Caco-2 (cell line): ENCODE measurements around the gene GAS2L1. TPM values are rescaled to one million over a fixed set of nuclear protein-coding genes. Genes with fewer than 3 reads are reported as not detected.

ENCODE experiments used
- BruUV-seq: library from RNA; stranded (reverse); fragments of 400-500 nt; replicated peaks from 2 replicates; lab custom pipeline; 2021; lab: Mats Ljungman, UMichigan
- CTCF ChIA-PET: fragments of 300-600 bp; sonication (Branson Sonifier 250); formaldehyde crosslinking; loops from one replicate; lab custom pipeline; 2022; ENCODE audit warnings: antibody characterized with exemption; lab: Charles Lee
- POLR2A ChIA-PET: fragments of 300-600 bp; sonication (Branson Sonifier 250); formaldehyde crosslinking; loops from one replicate; lab custom pipeline; 2022; ENCODE audit warnings: antibody characterized with exemption; lab: Charles Lee
- DNase-seq, 2 experiments: peaks; one replicate each; pipeline versions ENCODE4 v3.0.0 to v3.0.0-alpha.2; 2020 to 2022
- H3K27me3 ChIP-seq: replicated peaks from 2 replicates; pipeline ENCODE4 v1.6.0; 2011; ENCODE audit warnings: low read length; ENCODE audit not compliant: control insufficient read depth, insufficient read depth
- H3K36me3 ChIP-seq: 2 replicates; pipeline ENCODE4 v1.5.1; 2011; ENCODE audit warnings: low read length; ENCODE audit not compliant: control insufficient read depth, insufficient read depth
- H3K4me1 ChIP-seq: fragments of 250-450 bp; sonication (Bioruptor Pico); 2 replicates; pipeline ENCODE4 v1.5.1; 2020; ENCODE audit warnings: mild to moderate bottlenecking
- H3K4me3 ChIP-seq: 2 replicates; pipeline ENCODE4 v1.5.1; 2011; ENCODE audit warnings: low read depth, mild to moderate bottlenecking, control low read depth, low read length
- H3K9me3 ChIP-seq: fragments of 250-450 bp; sonication (Bioruptor Pico); 2 replicates; pipeline ENCODE4 v1.5.1; 2020; ENCODE audit warnings: mild to moderate bottlenecking, moderate library complexity
- H3K27ac Mint-ChIP-seq: one replicate; pipeline ENCODE4 v1.8.0; 2022; ENCODE audit warnings: mixed read lengths; ENCODE audit not compliant: unreplicated experiment
- H3K27me3 Mint-ChIP-seq: one replicate; pipeline ENCODE4 v1.8.0; 2022; ENCODE audit warnings: mixed read lengths; ENCODE audit not compliant: insufficient read depth, unreplicated experiment
- H3K36me3 Mint-ChIP-seq: one replicate; pipeline ENCODE4 v1.8.0; 2022; ENCODE audit warnings: mild to moderate bottlenecking, mixed read lengths; ENCODE audit not compliant: insufficient read depth, unreplicated experiment
- H3K4me1 Mint-ChIP-seq: one replicate; pipeline ENCODE4 v1.8.0; 2022; ENCODE audit warnings: low read depth, mixed read lengths; ENCODE audit not compliant: unreplicated experiment
- H3K4me3 Mint-ChIP-seq: one replicate; pipeline ENCODE4 v1.8.0; 2022; ENCODE audit warnings: mild to moderate bottlenecking, moderate library complexity, mixed read lengths; ENCODE audit not compliant: unreplicated experiment
- H3K9me3 Mint-ChIP-seq: one replicate; pipeline ENCODE4 v1.8.0; 2022; ENCODE audit warnings: mixed read lengths; ENCODE audit not compliant: unreplicated experiment
- intact Hi-C: fragments of 100-400 bp; cut with micrococcal nuclease; formaldehyde crosslinking; loops from one replicate; pipeline ENCODE4 v1.10.0; 2022; ENCODE audit not compliant: unreplicated experiment
- total RNA-seq: library from RNA; stranded (reverse); gene quantifications from 2 replicates; pipeline ENCODE4 v1.2.3, GENCODE V29; 2022
- TF ChIP-seq, protein P1 (sequence below), 2 experiments: fragments of 200-600 bp in 1 of 2; IDR thresholded peaks; 1 replicate in 1 of 2; 2 replicates in 1 of 2; pipeline versions ENCODE4 v1.5.1 to v1.8.0; 2011 to 2022; ENCODE audit warnings: antibody characterized with exemption in 1 of 2, control low read depth in 1 of 2, inconsistent platforms in 1 of 2, low read depth in 1 of 2, low read length in 1 of 2, mild to moderate bottlenecking in 1 of 2, moderate library complexity in 1 of 2; ENCODE audit not compliant: insufficient read depth in 1 of 2, severe bottlenecking in 1 of 2, unreplicated experiment in 1 of 2

Gene GAS2L1
- total RNA-seq, 1 experiment from 2014 or later, result 20.4 TPM

DNA sequence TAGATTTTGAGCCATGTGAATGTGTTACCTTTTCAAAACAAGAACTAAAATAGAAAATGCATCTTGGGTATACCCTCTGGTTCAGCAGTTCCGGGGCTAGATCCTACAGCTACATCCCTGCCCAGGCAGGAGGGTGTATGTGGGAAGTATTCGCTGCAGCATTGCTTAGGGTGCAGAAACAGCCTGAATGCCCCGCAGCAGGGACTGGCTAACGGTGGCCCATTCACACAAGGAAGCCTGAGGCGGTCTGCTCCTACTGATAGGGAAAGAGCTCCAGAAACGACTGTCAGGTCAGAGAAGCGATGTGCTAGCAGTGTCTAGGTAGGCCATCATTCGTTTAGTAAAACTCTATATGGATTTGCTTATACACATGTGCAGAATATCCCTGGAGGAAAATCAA, 18.9 kb downstream of the GAS2L1 start:
- ChIA-PET POLR2A (no interaction called here), CTCF (interaction anchor here (0.6 kb wide), 1 partner anchor 420 kb away, joined by 4 read pairs; no protein-coding TSS in a partner anchor)
- no peak for DNase-seq
- Mint-ChIP-seq H3K9me3 (no peaks in the 10 kb centered on the region), H3K4me1 (no peaks in the 10 kb centered on the region), H3K27ac (no peak overlapping the region), H3K27me3 (no peaks in the 10 kb centered on the region), H3K36me3 (no peaks in the 10 kb centered on the region), H3K4me3 (no peak overlapping the region)
- intact Hi-C loops, result no loop called here
- BruUV-seq, result no TSS peak
- Histone ChIP-seq H3K4me1 (no peaks in the 10 kb centered on the region), H3K36me3 (no peaks in the 10 kb centered on the region; the same call in 1 of the 2 replicates), H3K4me3 (no peak overlapping the region), H3K27me3 (no peaks in the 10 kb centered on the region), H3K9me3 (no peaks in the 10 kb centered on the region)
- TF ChIP-seq, protein P1, sequence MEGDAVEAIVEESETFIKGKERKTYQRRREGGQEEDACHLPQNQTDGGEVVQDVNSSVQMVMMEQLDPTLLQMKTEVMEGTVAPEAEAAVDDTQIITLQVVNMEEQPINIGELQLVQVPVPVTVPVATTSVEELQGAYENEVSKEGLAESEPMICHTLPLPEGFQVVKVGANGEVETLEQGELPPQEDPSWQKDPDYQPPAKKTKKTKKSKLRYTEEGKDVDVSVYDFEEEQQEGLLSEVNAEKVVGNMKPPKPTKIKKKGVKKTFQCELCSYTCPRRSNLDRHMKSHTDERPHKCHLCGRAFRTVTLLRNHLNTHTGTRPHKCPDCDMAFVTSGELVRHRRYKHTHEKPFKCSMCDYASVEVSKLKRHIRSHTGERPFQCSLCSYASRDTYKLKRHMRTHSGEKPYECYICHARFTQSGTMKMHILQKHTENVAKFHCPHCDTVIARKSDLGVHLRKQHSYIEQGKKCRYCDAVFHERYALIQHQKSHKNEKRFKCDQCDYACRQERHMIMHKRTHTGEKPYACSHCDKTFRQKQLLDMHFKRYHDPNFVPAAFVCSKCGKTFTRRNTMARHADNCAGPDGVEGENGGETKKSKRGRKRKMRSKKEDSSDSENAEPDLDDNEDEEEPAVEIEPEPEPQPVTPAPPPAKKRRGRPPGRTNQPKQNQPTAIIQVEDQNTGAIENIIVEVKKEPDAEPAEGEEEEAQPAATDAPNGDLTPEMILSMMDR (IDR thresholded peaks at IDR 0.05; ENCODE audit: insufficient read depth in 1 of 2, low read depth in 1 of 2, low read length in 1 of 2, severe bottlenecking in 1 of 2, unreplicated experiment in 1 of 2), result no peak

GRCh38 chr22:29325785-29326315, 19.4 kb downstream of the GAS2L1 start:
- TF ChIP-seq, protein P1 (IDR thresholded peaks at IDR 0.05; ENCODE audit: insufficient read depth in 1 of 2, low read depth in 1 of 2, low read length in 1 of 2, severe bottlenecking in 1 of 2, unreplicated experiment in 1 of 2), result no peak
- ChIA-PET CTCF (no interaction called here), POLR2A (no interaction called here)

GRCh38 chr22:29326481-29326880, 20.0 kb downstream of the GAS2L1 start:
- Mint-ChIP-seq H3K36me3 (no peaks in the 10 kb centered on the region), H3K27me3 (no peaks in the 10 kb centered on the region), H3K4me1 (no peaks in the 10 kb centered on the region), H3K4me3 (no peak overlapping the region), H3K9me3 (no peaks in the 10 kb centered on the region), H3K27ac (no peak overlapping the region)
- BruUV-seq, result no TSS peak
- CTCF ChIA-PET, result no interaction called here
- Histone ChIP-seq H3K36me3 (no peaks in the 10 kb centered on the region; the same call in 1 of the 2 replicates), H3K4me3 (no peak overlapping the region), H3K4me1 (no peaks in the 10 kb centered on the region), H3K9me3 (no peaks in the 10 kb centered on the region), H3K27me3 (no peaks in the 10 kb centered on the region)
- intact Hi-C loops, result no loop called here
- POLR2A ChIA-PET, result no interaction called here
- DNase-seq, result no peak
- TF ChIP-seq, protein P1 (IDR thresholded peaks at IDR 0.05; ENCODE audit: insufficient read depth in 1 of 2, low read depth in 1 of 2, low read length in 1 of 2, severe bottlenecking in 1 of 2, unreplicated experiment in 1 of 2), result no peak

More at GRCh38 chr22:29325785-29326315, 19.4 kb downstream of the GAS2L1 start:
- Histone ChIP-seq H3K27me3 (no peaks in the 10 kb centered on the region), H3K9me3 (no peaks in the 10 kb centered on the region), H3K36me3 (no peaks in the 10 kb centered on the region; the same call in 1 of the 2 replicates), H3K4me3 (no peak overlapping the region), H3K4me1 (no peaks in the 10 kb centered on the region)
- Mint-ChIP-seq H3K27ac (no peak overlapping the region), H3K9me3 (no peaks in the 10 kb centered on the region), H3K4me3 (no peak overlapping the region), H3K27me3 (no peaks in the 10 kb centered on the region), H3K4me1 (no peaks in the 10 kb centered on the region), H3K36me3 (no peaks in the 10 kb centered on the region)
- intact Hi-C loops, result no loop called here
- BruUV-seq, result no TSS peak
- DNase-seq, result no peak
